Hepatocyte (in vitro differentiated cells): ENCODE results near the gene FAM177B. TPM values are rescaled to one million over a fixed set of nuclear protein-coding genes. Genes with fewer than 3 reads are reported as not detected.
"Not testable (repeated sequence)": the region's sequence is repeated elsewhere in the genome, so short reads cannot be mapped to it uniquely, and the experiment has no call there.

Source experiments
- DNase-seq: peaks from one replicate; pipeline ENCODE4 v3.0.0-alpha.2; 2016; ENCODE audit warnings: low spot score
- H2AFZ ChIP-seq: fragments of 200-600 bp; sonication (generic); 2 replicates; pipeline ENCODE4 v1.6.0; 2016; ENCODE audit warnings: antibody characterized with exemption, mild to moderate bottlenecking
- H3K27ac ChIP-seq: fragments of 200-600 bp; sonication (generic); 2 replicates; pipeline ENCODE4 v1.5.1; 2016; ENCODE audit warnings: mild to moderate bottlenecking
- H3K27me3 ChIP-seq: fragments of 200-600 bp; sonication (generic); 2 replicates; pipeline ENCODE4 v1.6.1; 2016
- H3K36me3 ChIP-seq: fragments of 200-600 bp; sonication (generic); replicated peaks from 2 replicates; pipeline ENCODE4 v1.5.1; 2016; ENCODE audit warnings: low read depth; ENCODE audit not compliant: insufficient read depth
- H3K4me1 ChIP-seq: fragments of 200-600 bp; sonication (generic); 2 replicates; pipeline ENCODE4 v1.5.1; 2016; ENCODE audit warnings: mild to moderate bottlenecking, moderate library complexity; ENCODE audit not compliant: insufficient read depth
- H3K4me2 ChIP-seq: fragments of 200-600 bp; sonication (generic); 2 replicates; pipeline ENCODE4 v1.6.0; 2016
- H3K4me3 ChIP-seq: fragments of 200-600 bp; sonication (generic); 2 replicates; pipeline ENCODE4 v1.5.1; 2016; ENCODE audit warnings: mild to moderate bottlenecking
- H3K79me2 ChIP-seq: fragments of 200-600 bp; sonication (generic); 2 replicates; pipeline ENCODE4 v1.6.0; 2017; ENCODE audit warnings: mild to moderate bottlenecking
- H3K9me2 ChIP-seq: fragments of 200-600 bp; sonication (generic); replicated peaks from 2 replicates; pipeline ENCODE4 v1.6.0; 2017; ENCODE audit warnings: mild to moderate bottlenecking; ENCODE audit not compliant: insufficient read depth
- H3K9me3 ChIP-seq: fragments of 200-600 bp; sonication (generic); 2 replicates; pipeline ENCODE4 v1.5.1; 2016; ENCODE audit warnings: low read depth, mild to moderate bottlenecking
- H4K20me1 ChIP-seq: fragments of 200-600 bp; sonication (generic); 2 replicates; pipeline ENCODE4 v1.6.0; 2016; ENCODE audit warnings: mild to moderate bottlenecking; ENCODE audit not compliant: insufficient read depth, poor library complexity, severe bottlenecking
- CTCF ChIP-seq: fragments of 200-600 bp; sonication (generic); IDR thresholded peaks from 2 replicates; pipeline ENCODE4 v1.5.1; 2016; ENCODE audit warnings: antibody characterized with exemption, mild to moderate bottlenecking; ENCODE audit not compliant: poor library complexity
- EZH2 ChIP-seq: fragments of 200-600 bp; sonication (generic); IDR thresholded peaks from 2 replicates; pipeline ENCODE4 v1.6.1; 2016; ENCODE audit warnings: antibody characterized with exemption, mild to moderate bottlenecking, borderline replicate concordance
- EZH2phosphoT487 ChIP-seq: fragments of 200-600 bp; sonication (generic); IDR thresholded peaks from one replicate; pipeline ENCODE4 v1.6.1; 2018; ENCODE audit warnings: antibody characterized with exemption, mild to moderate bottlenecking, low read depth, moderate library complexity; ENCODE audit not compliant: unreplicated experiment, severe bottlenecking
- WGBS: methylation state at CpG from one replicate; pipeline ENCODE4 v1.1.6; 2016; ENCODE audit warnings: low lambda C conversion rate; ENCODE audit errors: missing lambda C conversion rate; 5-methylcytosine and 5-hydroxymethylcytosine counted together
- polyA plus RNA-seq: library from polyadenylated mRNA; unstranded; fragments of >200 nt; fragmentation: Nextera tagmentation; extraction: Ambion mirVana; gene quantifications from 2 replicates; pipeline ENCODE4 v1.2.1, GENCODE V29; 2016
- total RNA-seq: library from RNA; depleted of rRNA; stranded (reverse); fragments of >200 nt; gene quantifications from 2 replicates; pipeline ENCODE4 v1.2.3, GENCODE V29; 2014

FAM177B gene
- total and polyA plus RNA-seq, 2 experiments from 2014 or later = 0.19 to 1.7 TPM

DNA sequence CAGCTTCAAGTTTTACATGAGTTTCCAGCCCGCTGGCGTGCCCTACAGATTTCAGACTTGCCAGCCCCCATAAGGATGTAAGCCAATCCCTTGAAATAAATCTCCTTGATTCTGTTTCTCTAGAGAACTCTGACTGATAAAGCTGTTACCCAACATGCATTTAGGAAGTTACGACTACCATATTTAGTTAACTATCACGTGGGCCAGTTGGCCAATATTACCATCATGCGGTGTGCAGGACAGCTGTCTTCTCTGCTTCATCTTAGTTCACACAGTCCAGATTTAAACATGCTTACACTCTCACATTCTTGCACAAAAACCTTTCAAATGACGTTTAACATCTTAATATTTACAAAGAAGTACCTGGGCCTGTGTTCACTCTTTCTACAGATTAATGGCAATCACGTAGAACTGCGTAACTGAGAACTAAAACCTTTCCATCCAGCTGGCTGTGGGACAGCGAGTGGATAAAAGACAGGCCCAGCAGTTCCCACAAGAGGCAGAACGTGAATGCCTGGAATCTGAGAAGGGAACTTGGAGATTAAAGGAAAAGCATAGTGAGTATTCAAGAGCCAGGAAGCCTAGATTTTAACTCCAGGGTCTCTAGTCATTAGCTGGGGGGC, 20.8 kb downstream of the FAM177B start:
- WGBS = 54% methylated on average over 10 of the region's 10 CpGs
- Histone ChIP-seq H3K4me1 (no peaks in the 10 kb centered on the region), H3K27ac (peak overlapping the region; percentile 72), H3K79me2 (no peaks in the 10 kb centered on the region), H3K36me3 (no peaks in the 10 kb centered on the region), H3K9me2 (no peaks in the 10 kb centered on the region), H3K9me3 (no peaks in the 10 kb centered on the region), H3K4me3 (no peak overlapping the region), H4K20me1 (no peaks in the 10 kb centered on the region), H3K4me2 (no peak overlapping the region), H3K27me3 (no peaks in the 10 kb centered on the region), H2AFZ (no peak overlapping the region)
- DNase-seq = peak; percentile 38
- no peak for TF ChIP-seq EZH2phosphoT487
- no peak for TF ChIP-seq EZH2
- no peak for TF ChIP-seq CTCF

DNA sequence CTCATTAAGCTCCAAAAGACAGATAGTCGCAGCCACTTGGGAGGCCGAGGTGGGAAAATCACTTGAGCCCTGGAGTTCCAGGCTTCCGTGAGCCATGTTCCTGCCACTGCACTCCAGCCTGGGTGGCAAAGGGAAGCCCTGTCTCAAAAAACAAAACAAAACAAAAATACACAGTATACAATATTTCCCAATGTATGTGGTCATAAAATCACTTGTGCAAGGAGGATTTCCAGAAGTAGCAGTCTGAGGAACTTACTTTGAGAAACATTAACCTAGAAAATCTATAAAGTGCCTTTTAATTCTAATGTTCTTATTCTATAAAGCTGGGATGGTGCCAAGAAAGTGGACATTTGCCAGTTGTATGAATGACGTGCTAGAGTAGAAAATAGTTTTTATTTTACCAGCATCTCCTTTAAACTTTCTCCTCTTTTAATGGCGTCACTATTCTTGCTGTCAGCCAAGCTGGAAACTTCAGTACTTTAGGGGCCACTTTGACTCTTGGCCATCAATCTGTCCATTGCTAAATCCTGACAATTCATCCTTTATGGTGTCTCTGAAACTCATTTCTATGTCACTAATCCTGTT, 22.5 kb downstream of the FAM177B start:
- no peak for DNase-seq
- no peak overlapping the region for H3K4me2 ChIP-seq
- no peaks in the 10 kb centered on the region for H3K36me3 ChIP-seq
- no peaks in the 10 kb centered on the region for H3K79me2 ChIP-seq
- no peaks in the 10 kb centered on the region for H3K9me3 ChIP-seq
- no peak for TF ChIP-seq CTCF
- no peak for TF ChIP-seq EZH2
- TF ChIP-seq EZH2phosphoT487 = no peak
- H3K27me3 ChIP-seq = no peaks in the 10 kb centered on the region
- no peaks in the 10 kb centered on the region for H3K4me1 ChIP-seq
- H3K4me3 ChIP-seq = no peak overlapping the region
- H2AFZ ChIP-seq = no peak overlapping the region
- H4K20me1 ChIP-seq = no peaks in the 10 kb centered on the region
- 88% methylated on average over 5 of the region's 5 CpGs for WGBS
- no peak overlapping the region for H3K27ac ChIP-seq
- no peaks in the 10 kb centered on the region for H3K9me2 ChIP-seq

DNA sequence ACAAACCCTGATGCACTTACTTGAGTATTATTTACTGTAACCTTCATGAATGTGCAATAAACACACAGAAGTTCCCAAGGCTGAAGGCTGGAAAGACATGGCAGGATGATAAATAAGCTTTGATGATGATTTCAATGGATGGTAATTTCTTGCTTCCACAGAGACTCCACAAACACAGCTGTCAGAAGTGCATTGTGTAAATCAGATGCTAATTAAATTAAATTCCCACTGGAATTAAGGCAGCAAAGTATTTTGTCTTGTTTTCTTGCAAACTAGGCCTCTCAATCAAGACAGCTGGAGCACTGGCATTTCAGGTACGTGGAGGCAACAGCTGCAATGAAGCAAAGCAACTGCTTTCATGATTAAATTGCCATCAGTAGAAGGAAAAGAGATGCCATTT, 24.1 kb downstream of the FAM177B start:
- no peaks in the 10 kb centered on the region for H3K9me3 ChIP-seq
- no peak overlapping the region for H3K27ac ChIP-seq
- H3K36me3 ChIP-seq = no peaks in the 10 kb centered on the region
- no peaks in the 10 kb centered on the region for H3K27me3 ChIP-seq
- H3K9me2 ChIP-seq = no peaks in the 10 kb centered on the region
- TF ChIP-seq EZH2 (no peak), CTCF (no peak), EZH2phosphoT487 (no peak)
- no peak overlapping the region for H3K4me3 ChIP-seq
- H3K4me2 ChIP-seq = no peak overlapping the region
- H3K79me2 ChIP-seq = no peaks in the 10 kb centered on the region
- H3K4me1 ChIP-seq = no peaks in the 10 kb centered on the region
- no peak overlapping the region for H2AFZ ChIP-seq
- no peaks in the 10 kb centered on the region for H4K20me1 ChIP-seq
- WGBS = 74% methylated on average over 1 of the region's 1 CpG
- DNase-seq = no peak

- not testable (repeated sequence) for H3K9me2 ChIP-seq, DNase-seq, H3K27ac ChIP-seq, H3K4me3 ChIP-seq, H3K4me2 ChIP-seq, H3K9me3 ChIP-seq, H3K4me1 ChIP-seq, H4K20me1 ChIP-seq, H2AFZ ChIP-seq, H3K36me3 ChIP-seq, H3K27me3 ChIP-seq, H3K79me2 ChIP-seq
- 98% methylated on average over 4 of the region's 4 CpGs for WGBS
These were observed 25.2 kb downstream of the FAM177B start for GRCh38 chr1:222762178-222762577.
